Endothelial cell of umbilical vein (primary cell): ENCODE results near the gene SBK1.

Source experiments
- EZH2 ChIP-seq: IDR thresholded peaks from 2 replicates; pipeline ENCODE4 v1.6.1; 2012; ENCODE audit warnings: borderline replicate concordance, low read depth, mild to moderate bottlenecking, moderate library complexity, low read length, inconsistent platforms; ENCODE audit not compliant: severe bottlenecking
- MYC ChIP-seq: IDR thresholded peaks from one replicate; pipeline ENCODE4 v1.6.1; 2011; ENCODE audit warnings: mild to moderate bottlenecking, low read depth, low read length
- POLR2A ChIP-seq: IDR thresholded peaks from 2 replicates; pipeline ENCODE4 v1.6.1; 2012; ENCODE audit warnings: low read depth, mild to moderate bottlenecking, control low read depth, low read length
- POLR2AphosphoS5 ChIP-seq: IDR thresholded peaks from 2 replicates; pipeline ENCODE4 v1.6.1; 2012; ENCODE audit warnings: low read depth, mild to moderate bottlenecking, control low read depth, low read length, moderate library complexity; ENCODE audit not compliant: insufficient read depth
- TF ChIP-seq, protein P1 (sequence below), 2 donors: IDR thresholded peaks; 1 replicate in 1 of 2; 2 replicates in 1 of 2; pipeline ENCODE4 v1.5.1; 2011; ENCODE audit warnings: low read length in 2 of 2, mild to moderate bottlenecking in 2 of 2, moderate library complexity in 2 of 2, control low read depth in 1 of 2, inconsistent platforms in 1 of 2, low read depth in 1 of 2; ENCODE audit not compliant: insufficient read depth in 1 of 2; ENCODE audit errors: extremely low read depth in 1 of 2
- TF ChIP-seq, protein P2 (sequence below): IDR thresholded peaks from 2 replicates; pipeline ENCODE4 v1.6.1; 2011; ENCODE audit not compliant: insufficient read depth, insufficient read length

DNA sequence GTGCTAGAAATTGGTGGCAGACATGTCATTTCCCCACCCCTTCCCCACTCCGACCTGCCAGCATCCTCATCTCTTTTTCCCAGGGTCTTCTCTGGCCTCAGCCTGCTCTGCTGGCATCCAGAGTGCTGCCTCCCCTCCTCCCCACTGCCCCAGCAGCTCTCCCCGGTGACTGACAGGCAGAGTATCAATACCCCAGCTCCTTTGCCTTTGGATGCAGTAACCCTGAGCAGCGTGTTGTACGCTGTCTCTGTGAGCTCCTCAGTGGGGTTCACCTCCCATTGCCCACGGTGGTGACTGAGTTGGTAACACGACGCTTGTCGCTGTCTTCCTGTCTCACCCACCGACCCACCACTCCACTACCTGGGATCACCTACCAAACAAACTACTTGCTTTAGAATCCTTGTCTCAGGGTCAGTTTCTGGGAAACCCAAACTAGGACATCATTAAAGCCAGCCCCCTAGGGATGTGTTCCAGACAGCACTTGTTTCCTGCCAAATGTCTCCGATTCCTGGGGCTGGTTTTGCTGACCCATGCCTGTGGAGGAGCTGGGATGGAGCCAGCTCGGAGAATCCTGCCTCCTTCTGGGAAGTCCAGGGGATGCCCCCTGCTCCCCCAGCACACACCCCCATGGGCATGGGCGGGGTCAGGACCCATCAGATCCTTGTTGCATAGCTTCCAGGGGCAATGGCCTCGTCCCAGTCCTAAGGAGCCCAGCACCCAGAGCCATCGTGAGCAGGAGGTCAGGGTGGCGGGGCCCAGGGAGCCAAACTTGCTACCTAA, 8.3 kb upstream of the SBK1 start:
- TF ChIP-seq, protein P1, sequence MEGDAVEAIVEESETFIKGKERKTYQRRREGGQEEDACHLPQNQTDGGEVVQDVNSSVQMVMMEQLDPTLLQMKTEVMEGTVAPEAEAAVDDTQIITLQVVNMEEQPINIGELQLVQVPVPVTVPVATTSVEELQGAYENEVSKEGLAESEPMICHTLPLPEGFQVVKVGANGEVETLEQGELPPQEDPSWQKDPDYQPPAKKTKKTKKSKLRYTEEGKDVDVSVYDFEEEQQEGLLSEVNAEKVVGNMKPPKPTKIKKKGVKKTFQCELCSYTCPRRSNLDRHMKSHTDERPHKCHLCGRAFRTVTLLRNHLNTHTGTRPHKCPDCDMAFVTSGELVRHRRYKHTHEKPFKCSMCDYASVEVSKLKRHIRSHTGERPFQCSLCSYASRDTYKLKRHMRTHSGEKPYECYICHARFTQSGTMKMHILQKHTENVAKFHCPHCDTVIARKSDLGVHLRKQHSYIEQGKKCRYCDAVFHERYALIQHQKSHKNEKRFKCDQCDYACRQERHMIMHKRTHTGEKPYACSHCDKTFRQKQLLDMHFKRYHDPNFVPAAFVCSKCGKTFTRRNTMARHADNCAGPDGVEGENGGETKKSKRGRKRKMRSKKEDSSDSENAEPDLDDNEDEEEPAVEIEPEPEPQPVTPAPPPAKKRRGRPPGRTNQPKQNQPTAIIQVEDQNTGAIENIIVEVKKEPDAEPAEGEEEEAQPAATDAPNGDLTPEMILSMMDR (IDR thresholded peaks at IDR 0.05; ENCODE audit: extremely low read depth in 1 of 2, insufficient read depth in 1 of 2, low read depth in 1 of 2, low read length in 2 of 2), result no peak
- TF ChIP-seq POLR2AphosphoS5 (no peak), POLR2A (no peak), EZH2 (no peak), MYC (no peak)
- TF ChIP-seq, protein P2, sequence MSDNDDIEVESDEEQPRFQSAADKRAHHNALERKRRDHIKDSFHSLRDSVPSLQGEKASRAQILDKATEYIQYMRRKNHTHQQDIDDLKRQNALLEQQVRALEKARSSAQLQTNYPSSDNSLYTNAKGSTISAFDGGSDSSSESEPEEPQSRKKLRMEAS, result no peak
